H9 (cell line): ENCODE data around the gene SMIM26. TPM values are rescaled to one million over a fixed set of nuclear protein-coding genes. Genes with fewer than 3 reads are reported as not detected.

ENCODE experiments used
- DNase-seq: peaks from one replicate; pipeline ENCODE4 v3.0.0-alpha.2; 2017
- H2AFZ ChIP-seq: one replicate; pipeline ENCODE4 v1.6.1; 2013; ENCODE audit warnings: mild to moderate bottlenecking, low read length, control low read depth, moderate library complexity
- H2AK5ac ChIP-seq: 2 replicates; pipeline ENCODE4 v1.6.1; 2013; ENCODE audit warnings: low read length, control low read depth, mixed read lengths; ENCODE audit not compliant: insufficient read length
- H2BK120ac ChIP-seq: one replicate; pipeline ENCODE4 v1.6.1; 2013; ENCODE audit warnings: low read depth, mild to moderate bottlenecking, low read length, control low read depth, inconsistent platforms; ENCODE audit not compliant: poor library complexity, severe bottlenecking
- H2BK12ac ChIP-seq: 2 replicates; pipeline ENCODE4 v1.6.1; 2013; ENCODE audit warnings: low read length, control low read depth, mixed read lengths, low read depth; ENCODE audit not compliant: insufficient read length
- H2BK15ac ChIP-seq: 2 replicates; pipeline ENCODE4 v1.6.1; 2013; ENCODE audit warnings: low read depth, low read length, control low read depth
- H2BK20ac ChIP-seq: one replicate; pipeline ENCODE4 v1.6.1; 2013; ENCODE audit warnings: low read depth, mild to moderate bottlenecking, low read length, control low read depth, inconsistent platforms; ENCODE audit not compliant: poor library complexity, severe bottlenecking
- H2BK5ac ChIP-seq: 2 replicates; pipeline ENCODE4 v1.6.1; 2013; ENCODE audit warnings: low read length, control low read depth, mixed read lengths; ENCODE audit not compliant: insufficient read length
- H3K14ac ChIP-seq: 2 replicates; pipeline ENCODE4 v1.6.1; 2013; ENCODE audit warnings: low read length, control low read depth; ENCODE audit not compliant: insufficient read depth
- H3K18ac ChIP-seq: 2 replicates; pipeline ENCODE4 v1.6.1; 2013; ENCODE audit warnings: low read depth, mild to moderate bottlenecking, mixed read lengths, low read length, control low read depth; ENCODE audit not compliant: insufficient read length
- H3K23ac ChIP-seq: 2 replicates; pipeline ENCODE4 v1.6.1; 2013; ENCODE audit warnings: low read length, control low read depth, mixed read lengths, low read depth; ENCODE audit not compliant: insufficient read length
- H3K23me2 ChIP-seq: 2 replicates; pipeline ENCODE4 v1.6.1; 2013; ENCODE audit warnings: low read depth, mild to moderate bottlenecking, mixed read lengths, low read length, control low read depth; ENCODE audit not compliant: insufficient read length, poor library complexity, severe bottlenecking
- H3K27ac ChIP-seq: 2 replicates; pipeline ENCODE4 v1.5.1; 2013; ENCODE audit warnings: low read length, control low read depth, mixed read lengths, low read depth; ENCODE audit not compliant: insufficient read length
- H3K27me3 ChIP-seq: 2 replicates; pipeline ENCODE4 v1.6.1; 2013; ENCODE audit warnings: low read length, control low read depth, inconsistent platforms; ENCODE audit not compliant: insufficient read depth
- H3K4ac ChIP-seq: 2 replicates; pipeline ENCODE4 v1.6.1; 2013; ENCODE audit warnings: low read depth, mild to moderate bottlenecking, control low read depth, inconsistent platforms, low read length, moderate library complexity
- H3K4me1 ChIP-seq: 2 replicates; pipeline ENCODE4 v1.6.1; 2013; ENCODE audit warnings: low read length, control low read depth, inconsistent platforms; ENCODE audit not compliant: insufficient read depth
- H3K4me2 ChIP-seq: 2 replicates; pipeline ENCODE4 v1.6.1; 2013; ENCODE audit warnings: low read length, control low read depth, mixed read lengths; ENCODE audit not compliant: insufficient read length, insufficient read depth
- H3K56ac ChIP-seq: 2 replicates; pipeline ENCODE4 v1.6.1; 2013; ENCODE audit warnings: low read depth, mild to moderate bottlenecking, mixed read lengths, low read length, control low read depth; ENCODE audit not compliant: insufficient read length
- H3K79me1 ChIP-seq: 2 replicates; pipeline ENCODE4 v1.6.1; 2013; ENCODE audit warnings: low read depth, mild to moderate bottlenecking, moderate library complexity, low read length, control low read depth, inconsistent platforms; ENCODE audit not compliant: insufficient read depth, poor library complexity, severe bottlenecking
- H3K79me2 ChIP-seq: 2 replicates; pipeline ENCODE4 v1.6.1; 2013; ENCODE audit warnings: low read length, control low read depth, inconsistent platforms; ENCODE audit not compliant: insufficient read depth
- H3K9ac ChIP-seq: 2 replicates; pipeline ENCODE4 v1.6.1; 2013; ENCODE audit warnings: low read length, control low read depth, mixed read lengths; ENCODE audit not compliant: insufficient read length; ENCODE audit errors: extremely low read depth
- H3K9me3 ChIP-seq: one replicate; pipeline ENCODE4 v1.6.1; 2013; ENCODE audit warnings: low read depth, low read length, inconsistent platforms; ENCODE audit not compliant: control insufficient read depth
- H3T11ph ChIP-seq: one replicate; pipeline ENCODE4 v1.6.1; 2013; ENCODE audit warnings: mild to moderate bottlenecking, low read length, control low read depth, inconsistent platforms
- H4K20me1 ChIP-seq: one replicate; pipeline ENCODE4 v1.6.1; 2013; ENCODE audit not compliant: control insufficient read depth, insufficient read length, insufficient read depth
- H4K5ac ChIP-seq: 2 replicates; pipeline ENCODE4 v1.6.1; 2013; ENCODE audit warnings: low read depth, mild to moderate bottlenecking, mixed read lengths, low read length, control low read depth; ENCODE audit not compliant: insufficient read length
- H4K8ac ChIP-seq: replicated peaks from 2 replicates; pipeline ENCODE4 v1.6.1; 2013; ENCODE audit warnings: low read length, control low read depth, mixed read lengths, low read depth; ENCODE audit not compliant: insufficient read length
- H4K91ac ChIP-seq: 2 replicates; pipeline ENCODE4 v1.6.1; 2013; ENCODE audit warnings: low read depth, mild to moderate bottlenecking, moderate library complexity, mixed read lengths, low read length, control low read depth; ENCODE audit not compliant: insufficient read length
- H3K27ac Mint-ChIP-seq, 3 experiments: 2 replicates in 2 of 3; 3 replicates in 1 of 3; pipeline ENCODE4 v1.8.0; 2020 to 2021; ENCODE audit warnings: mixed read lengths in 3 of 3, mild to moderate bottlenecking in 1 of 3, moderate library complexity in 1 of 3
- H3K27me3 Mint-ChIP-seq: 2 replicates; pipeline ENCODE4 v1.8.0; 2021; ENCODE audit warnings: low read depth, mild to moderate bottlenecking, moderate library complexity, mixed read lengths
- H3K36me3 Mint-ChIP-seq, 3 experiments: 2 replicates in 2 of 3; 3 replicates in 1 of 3; pipeline ENCODE4 v1.8.0; 2020 to 2021; ENCODE audit warnings: low read depth in 3 of 3, mixed read lengths in 3 of 3; ENCODE audit not compliant: insufficient read depth in 1 of 3
- H3K4me1 Mint-ChIP-seq, 2 experiments: 2 replicates each; pipeline ENCODE4 v1.8.0; 2020; ENCODE audit warnings: mixed read lengths in 2 of 2
- H3K4me3 Mint-ChIP-seq, 2 experiments: 2 replicates in 1 of 2; 3 replicates in 1 of 2; pipeline ENCODE4 v1.8.0; 2020 to 2021; ENCODE audit warnings: mild to moderate bottlenecking in 2 of 2, mixed read lengths in 2 of 2, moderate library complexity in 1 of 2
- H3K9me3 Mint-ChIP-seq, 2 experiments: 2 replicates in 1 of 2; 3 replicates in 1 of 2; pipeline ENCODE4 v1.8.0; 2020; ENCODE audit warnings: mild to moderate bottlenecking in 2 of 2, mixed read lengths in 2 of 2, moderate library complexity in 1 of 2
- WGBS: extraction: QIAGEN DNeasy Blood & Tissue Kit; methylation state at CpG from one replicate; pipeline ENCODE4 v1.1.7; 2013; ENCODE audit warnings: missing lambda C conversion rate, low lambda C conversion rate, mixed read lengths; ENCODE audit not compliant: insufficient read length; ENCODE audit errors: extremely low coverage; 5-methylcytosine and 5-hydroxymethylcytosine counted together
- total RNA-seq: library from RNA; stranded (reverse); gene quantifications from 2 replicates; pipeline ENCODE4 v1.2.1, GENCODE V29; 2021
- TF ChIP-seq, protein P1 (sequence below): fragments of 200-600 bp; sonication (generic); conservative IDR thresholded peaks from 3 replicates; pipeline ENCODE4 v1.8.0; 2021; ENCODE audit warnings: antibody characterized with exemption, mild to moderate bottlenecking

The SMIM26 gene
- total RNA-seq, 1 experiment from 2014 or later, result 75.9 TPM

DNA sequence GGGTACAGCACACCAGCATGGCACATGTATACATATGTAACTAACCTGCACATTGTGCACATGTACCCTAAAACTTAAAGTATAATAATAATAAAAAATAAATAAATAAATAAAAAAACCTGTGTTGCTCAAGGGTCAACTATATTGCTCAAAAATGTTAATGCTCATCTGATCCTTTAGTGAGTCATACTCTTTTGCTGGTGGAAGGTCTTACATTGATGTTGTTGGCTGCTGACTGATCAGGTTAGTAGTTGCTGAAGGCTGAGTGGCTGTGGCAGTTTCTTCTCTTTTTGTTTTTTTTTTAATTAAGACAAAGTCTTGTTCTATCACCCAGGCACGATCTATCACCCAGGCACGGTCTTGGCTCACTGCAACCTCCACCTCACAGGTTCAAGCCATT lies 29.6 kb upstream of the SMIM26 start:
- H3T11ph ChIP-seq, result no peak overlapping the region
- no peak overlapping the region for H2BK12ac ChIP-seq
- TF ChIP-seq, protein P1, sequence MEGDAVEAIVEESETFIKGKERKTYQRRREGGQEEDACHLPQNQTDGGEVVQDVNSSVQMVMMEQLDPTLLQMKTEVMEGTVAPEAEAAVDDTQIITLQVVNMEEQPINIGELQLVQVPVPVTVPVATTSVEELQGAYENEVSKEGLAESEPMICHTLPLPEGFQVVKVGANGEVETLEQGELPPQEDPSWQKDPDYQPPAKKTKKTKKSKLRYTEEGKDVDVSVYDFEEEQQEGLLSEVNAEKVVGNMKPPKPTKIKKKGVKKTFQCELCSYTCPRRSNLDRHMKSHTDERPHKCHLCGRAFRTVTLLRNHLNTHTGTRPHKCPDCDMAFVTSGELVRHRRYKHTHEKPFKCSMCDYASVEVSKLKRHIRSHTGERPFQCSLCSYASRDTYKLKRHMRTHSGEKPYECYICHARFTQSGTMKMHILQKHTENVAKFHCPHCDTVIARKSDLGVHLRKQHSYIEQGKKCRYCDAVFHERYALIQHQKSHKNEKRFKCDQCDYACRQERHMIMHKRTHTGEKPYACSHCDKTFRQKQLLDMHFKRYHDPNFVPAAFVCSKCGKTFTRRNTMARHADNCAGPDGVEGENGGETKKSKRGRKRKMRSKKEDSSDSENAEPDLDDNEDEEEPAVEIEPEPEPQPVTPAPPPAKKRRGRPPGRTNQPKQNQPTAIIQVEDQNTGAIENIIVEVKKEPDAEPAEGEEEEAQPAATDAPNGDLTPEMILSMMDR, result no peak
- H3K18ac ChIP-seq, result no peak overlapping the region
- H3K79me1 ChIP-seq, result no peaks in the 10 kb centered on the region
- no peak overlapping the region for H2BK20ac ChIP-seq
- no peaks in the 10 kb centered on the region for H3K4me1 Mint-ChIP-seq
- no peak overlapping the region for H4K8ac ChIP-seq
- H3K27me3 Mint-ChIP-seq, result no peaks in the 10 kb centered on the region
- no peaks in the 10 kb centered on the region for H3K9me3 ChIP-seq
- no peak overlapping the region for H3K27ac Mint-ChIP-seq
- H3K9me3 Mint-ChIP-seq, result 0 out of 5 replicates have a peak, but pooled peaks cover 0 to 2% of the 10 kb centered on the region in 2 experiments
- H2AFZ ChIP-seq, result no peak overlapping the region
- no peak overlapping the region for H3K27ac ChIP-seq
- no peaks in the 10 kb centered on the region for H4K20me1 ChIP-seq
- H3K23me2 ChIP-seq, result no peaks in the 10 kb centered on the region
- H2AK5ac ChIP-seq, result no peak overlapping the region
- H2BK15ac ChIP-seq, result no peak overlapping the region
- no peaks in the 10 kb centered on the region for H3K27me3 ChIP-seq
- peaks cover 34 to 68% (median 59%) of the 10 kb centered on the region in 3 experiments for H3K36me3 Mint-ChIP-seq
- no peak overlapping the region for H3K4me2 ChIP-seq
- H2BK5ac ChIP-seq, result no peak overlapping the region
- no peak overlapping the region for H2BK120ac ChIP-seq
- H3K23ac ChIP-seq, result no peak overlapping the region
- no peaks in the 10 kb centered on the region for H3K79me2 ChIP-seq
- no CpG with 5 or more reads among the region's 2 CpGs for WGBS
- no peak overlapping the region for H4K91ac ChIP-seq
- no peak overlapping the region for H3K4me3 Mint-ChIP-seq
- DNase-seq, result no peak
- H4K5ac ChIP-seq, result no peak overlapping the region
- H3K4me1 ChIP-seq, result no peaks in the 10 kb centered on the region
- H3K56ac ChIP-seq, result no peak overlapping the region
- no peak overlapping the region for H3K9ac ChIP-seq
- H3K4ac ChIP-seq, result no peak overlapping the region
- no peak overlapping the region for H3K14ac ChIP-seq
